IPS-NIHi7 (cell line): ENCODE measurements around the gene EFCAB6.

Source experiments
- DNase-seq: peaks from one replicate; pipeline ENCODE4 v3.0.0; 2012; ENCODE audit warnings: mixed read lengths; ENCODE audit errors: extremely low spot score

Gene EFCAB6

DNA sequence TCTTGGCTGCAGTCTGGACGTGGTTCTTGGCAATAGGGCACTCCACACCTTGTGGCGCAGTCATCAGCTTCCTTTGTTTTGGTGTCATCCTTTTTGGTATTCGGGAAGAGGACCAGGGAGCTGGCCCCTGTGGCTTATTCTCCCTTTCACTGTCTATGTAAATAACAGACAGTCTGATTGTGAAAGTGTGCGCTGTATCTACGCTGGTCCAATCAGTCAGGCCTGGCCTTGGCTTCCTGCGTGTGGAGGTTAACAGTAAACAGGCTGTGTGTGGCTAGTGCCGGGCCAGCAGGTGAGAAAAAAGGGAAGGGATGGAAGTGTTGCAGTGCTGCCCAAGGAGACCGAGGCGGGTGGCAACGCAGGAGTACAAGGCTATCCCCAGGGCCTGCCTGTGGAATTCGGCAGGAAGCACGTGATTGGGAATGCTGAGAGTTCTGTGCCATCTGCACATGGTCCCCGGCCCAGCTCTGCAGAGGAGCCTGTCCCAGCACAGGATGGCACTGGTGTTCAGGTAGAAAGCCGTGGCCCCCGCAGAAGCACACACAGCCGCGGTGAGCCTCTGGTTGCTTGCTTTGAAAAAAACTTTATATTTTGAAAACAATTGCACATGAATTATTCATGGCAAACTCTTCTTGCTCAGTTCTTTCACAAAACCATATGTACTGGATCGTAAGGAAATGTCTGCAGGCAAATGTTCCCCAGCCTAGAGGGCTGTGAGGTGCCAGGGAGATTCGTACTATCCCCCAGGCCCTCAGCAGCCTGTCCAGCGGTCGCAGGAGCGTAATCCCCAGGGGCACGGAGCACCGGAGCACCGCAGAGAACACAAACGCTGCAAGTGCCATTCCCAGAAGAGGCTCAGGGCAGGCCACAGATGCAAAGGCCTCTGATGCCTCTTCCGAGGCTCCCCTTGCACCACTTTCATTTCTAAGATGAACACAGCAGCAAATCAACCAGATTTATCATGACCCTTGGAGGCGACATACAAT is 174.5 kb downstream of the EFCAB6 start:
- no peak for DNase-seq

DNA sequence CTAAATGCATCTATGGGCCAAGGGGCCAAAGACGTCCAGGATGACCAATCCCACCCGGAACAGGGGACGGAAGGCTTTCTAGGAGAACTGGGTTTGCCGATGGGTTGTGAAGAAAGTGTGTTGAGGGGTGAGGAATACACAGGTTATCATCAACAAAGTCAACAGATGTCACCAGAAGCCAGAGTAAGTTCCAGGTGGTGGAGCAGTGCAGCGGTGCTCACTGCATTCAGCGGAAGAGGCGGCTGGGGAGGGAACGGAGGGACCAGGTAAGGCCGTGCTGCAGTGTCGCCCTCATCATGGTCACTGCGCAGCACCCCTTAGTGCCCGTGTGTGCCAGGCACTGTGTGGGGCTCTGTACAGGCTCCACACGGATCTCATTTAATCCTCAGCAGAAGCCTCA is 176.0 kb downstream of the EFCAB6 start:
- no peak for DNase-seq

DNA sequence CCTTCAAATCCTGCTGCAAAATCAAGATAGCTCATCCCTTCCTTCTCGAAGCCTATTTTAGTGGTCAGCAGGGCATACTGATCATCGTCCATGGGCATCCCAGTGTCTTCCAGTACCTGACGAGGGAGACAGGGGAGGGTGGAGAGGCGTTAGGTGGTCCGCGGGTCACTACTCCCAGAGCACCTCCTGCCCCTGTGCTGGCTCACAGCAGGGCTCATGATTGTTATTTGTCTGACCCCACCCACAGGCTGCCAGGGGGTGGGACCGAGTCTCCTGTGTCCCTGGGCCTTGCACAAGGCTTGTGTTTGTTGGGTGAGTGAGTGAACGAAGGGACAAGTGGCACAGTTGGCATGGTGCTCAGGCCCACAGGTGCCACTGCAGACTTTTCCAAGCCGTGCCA is 177.0 kb downstream of the EFCAB6 start:
- no peak for DNase-seq

DNA sequence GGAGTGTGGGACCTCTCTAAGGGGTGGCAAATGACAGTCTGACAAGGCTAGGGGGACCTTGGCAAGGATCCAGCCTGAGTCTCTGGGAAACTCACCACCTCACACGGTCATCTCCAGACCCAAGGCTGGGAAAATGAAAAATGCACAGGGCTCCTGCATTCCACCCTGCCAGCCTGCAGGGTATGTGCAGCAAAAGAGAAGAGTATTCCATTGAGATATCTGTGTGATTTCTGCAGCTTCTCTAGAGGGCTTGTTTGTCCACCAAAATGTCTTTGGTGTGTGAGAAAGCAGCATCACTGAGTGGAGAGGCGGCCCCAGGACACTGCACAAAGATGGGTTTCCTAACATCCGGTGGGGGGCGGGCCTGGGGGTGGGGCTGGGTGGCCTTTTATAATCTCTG is 177.8 kb downstream of the EFCAB6 start:
- DNase-seq: no peak

DNA sequence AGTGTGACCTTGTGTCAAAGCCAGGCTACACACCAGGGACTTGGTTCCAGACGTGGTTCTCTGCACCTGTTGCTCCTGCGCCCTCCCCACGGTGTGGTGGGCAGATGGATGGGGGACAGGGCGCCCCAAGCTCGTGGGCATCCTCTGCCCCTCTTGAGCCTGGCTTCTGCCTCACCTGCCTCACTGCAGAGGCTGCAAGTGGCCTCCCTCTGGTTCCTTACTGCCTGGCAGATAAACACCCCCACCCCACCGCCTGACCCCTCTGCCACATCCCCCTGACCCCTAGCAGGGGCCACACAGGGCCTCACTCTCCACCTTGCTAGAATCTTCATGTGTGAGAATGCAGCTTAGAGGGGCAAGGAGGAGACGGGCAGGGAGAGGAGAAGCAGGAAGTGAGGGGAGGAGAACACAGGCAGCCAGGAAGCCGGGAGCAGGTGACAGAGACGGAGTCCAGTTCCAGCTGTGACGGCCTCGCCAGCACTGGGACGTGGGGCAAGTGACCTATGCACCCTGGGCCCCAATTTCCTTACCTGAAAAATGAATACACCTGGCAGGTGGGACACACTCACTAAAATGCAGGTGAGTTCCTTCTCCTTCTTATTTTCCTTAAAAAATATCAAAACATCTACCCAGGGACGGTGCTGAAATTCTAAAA is 178.3 kb downstream of the EFCAB6 start:
- DNase-seq: no peak

DNA sequence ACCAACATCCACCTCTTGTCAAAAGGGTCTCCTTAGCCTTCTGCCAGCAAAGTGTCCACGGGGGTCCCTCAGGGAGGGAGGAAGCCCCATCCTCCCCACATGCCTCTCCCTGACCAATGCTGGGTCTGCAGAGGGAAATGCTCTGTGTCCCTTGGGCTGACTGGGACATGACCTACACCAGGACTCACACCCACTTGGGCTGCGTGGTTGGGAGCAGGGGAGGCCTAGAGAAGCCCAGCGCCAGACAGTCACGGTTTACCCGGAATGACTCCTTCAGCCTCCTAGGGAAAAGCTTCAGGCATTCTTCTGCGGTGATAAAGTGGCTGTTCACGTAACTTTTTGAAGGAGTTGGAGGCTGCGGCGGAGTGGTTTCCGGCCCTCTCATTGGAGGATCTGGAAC is 180.3 kb downstream of the EFCAB6 start:
- no peak for DNase-seq

DNA sequence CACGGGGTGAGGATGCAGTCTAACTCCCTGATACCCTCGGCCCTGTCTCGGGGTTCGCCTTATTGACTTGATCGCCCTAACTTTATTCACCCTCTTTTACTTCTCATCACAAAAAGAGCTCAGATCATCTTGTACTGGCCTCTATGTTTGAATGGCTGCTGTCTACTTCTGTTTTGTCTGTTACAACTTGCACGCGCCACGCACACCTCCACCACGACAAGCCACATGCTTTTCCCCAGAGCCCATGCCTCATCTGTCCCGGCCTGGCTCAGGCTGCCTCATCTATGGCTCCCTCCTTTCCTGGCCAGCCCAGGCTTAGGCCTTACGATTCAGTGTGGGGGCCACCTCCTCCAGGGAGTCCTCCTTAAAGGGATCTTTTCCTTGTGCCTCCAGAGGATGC is 180.9 kb downstream of the EFCAB6 start:
- no peak for DNase-seq

DNA sequence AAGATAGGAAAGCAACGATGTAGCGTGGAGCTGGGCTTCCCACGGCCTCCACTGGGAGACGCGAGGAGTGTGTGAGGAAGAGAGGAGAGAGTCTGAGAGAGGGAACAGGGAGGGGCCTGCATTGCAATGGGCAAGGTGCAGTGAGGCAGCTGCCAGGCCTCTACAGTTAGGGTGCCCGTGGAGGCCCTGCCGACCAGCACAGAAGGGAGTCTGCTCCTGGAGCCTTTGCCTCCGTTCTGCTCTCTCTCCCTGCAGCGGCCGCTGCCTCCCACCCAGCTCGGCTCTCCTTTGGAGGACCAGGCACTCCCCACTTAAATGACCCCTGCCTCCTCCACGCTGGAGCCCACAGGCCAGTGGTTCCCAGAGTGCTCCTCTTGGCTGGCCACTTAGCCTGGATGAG is 181.7 kb downstream of the EFCAB6 start:
- DNase-seq: no peak

DNA sequence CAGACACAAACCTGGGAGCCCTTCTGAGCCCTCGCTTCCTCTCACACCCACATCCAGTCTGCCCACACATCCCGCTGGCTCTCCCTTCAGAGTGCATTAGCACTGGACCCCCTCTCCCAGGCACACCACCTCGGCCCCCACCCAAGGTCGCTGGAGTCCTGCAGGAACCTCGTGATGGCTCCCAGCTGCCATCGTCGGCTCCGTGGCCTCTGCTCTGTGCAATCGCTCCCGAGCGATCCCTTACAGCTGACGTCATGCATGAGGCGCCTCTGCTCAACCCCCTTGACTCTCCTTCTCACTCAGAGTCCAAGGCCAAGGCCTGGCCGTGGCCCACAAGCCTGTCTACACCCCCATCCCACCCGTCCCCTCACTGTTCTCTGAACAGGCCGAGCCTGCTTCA is 183.9 kb downstream of the EFCAB6 start:
- no peak for DNase-seq

DNA sequence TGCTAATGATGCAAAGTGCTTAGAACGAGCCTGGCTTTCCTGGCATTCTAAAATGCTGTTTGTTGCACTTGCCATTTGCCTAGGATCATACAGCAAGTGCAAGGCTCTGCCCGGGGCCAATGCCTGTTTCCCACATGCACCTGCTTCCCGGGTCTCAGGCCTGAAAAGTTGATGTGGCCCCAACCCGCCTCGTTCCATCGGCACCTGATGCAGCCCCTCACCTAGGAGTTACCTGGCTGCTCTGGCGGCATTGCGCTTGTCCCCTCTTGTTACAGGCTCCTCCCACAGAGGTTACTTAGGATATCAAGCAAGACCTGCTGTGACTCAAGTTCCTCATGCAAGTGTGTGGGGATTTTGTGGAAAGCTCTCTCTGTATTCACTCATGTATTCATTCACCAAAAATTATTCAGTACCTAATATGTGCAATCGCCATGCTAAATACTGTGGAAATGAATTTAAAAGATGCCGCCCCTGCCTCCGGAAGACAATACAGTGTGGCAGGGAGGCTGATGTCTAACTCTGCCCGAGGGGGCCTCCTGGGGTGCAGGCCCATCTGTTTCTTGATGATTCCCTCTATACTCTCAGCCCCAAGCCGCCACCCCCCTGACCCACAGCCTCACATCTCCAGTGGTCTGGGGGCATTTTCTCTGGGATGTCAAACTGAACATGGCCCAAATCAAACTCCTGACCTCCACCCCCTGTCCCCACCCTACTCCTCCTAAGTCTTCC is 184.5 kb downstream of the EFCAB6 start:
- no peak for DNase-seq

DNA sequence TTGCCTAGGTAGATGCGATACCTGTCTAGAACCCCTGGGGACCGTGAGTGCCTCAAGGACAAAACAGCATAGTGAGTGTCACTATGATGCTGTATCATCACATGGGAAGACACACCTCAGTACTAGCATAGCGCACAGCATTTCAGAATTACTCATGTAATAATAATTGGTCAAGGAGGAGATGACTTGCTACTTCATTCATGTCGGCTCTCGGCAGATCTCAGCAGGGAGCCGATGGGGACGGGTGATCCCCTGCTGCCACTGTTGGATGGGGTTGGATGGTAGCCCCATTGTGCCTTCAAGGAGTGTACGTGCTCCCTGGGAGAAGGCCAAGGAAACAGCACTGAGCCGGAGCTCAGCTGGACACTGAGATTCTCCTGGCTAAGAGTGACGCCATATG is 186.9 kb downstream of the EFCAB6 start:
- no peak for DNase-seq

DNA sequence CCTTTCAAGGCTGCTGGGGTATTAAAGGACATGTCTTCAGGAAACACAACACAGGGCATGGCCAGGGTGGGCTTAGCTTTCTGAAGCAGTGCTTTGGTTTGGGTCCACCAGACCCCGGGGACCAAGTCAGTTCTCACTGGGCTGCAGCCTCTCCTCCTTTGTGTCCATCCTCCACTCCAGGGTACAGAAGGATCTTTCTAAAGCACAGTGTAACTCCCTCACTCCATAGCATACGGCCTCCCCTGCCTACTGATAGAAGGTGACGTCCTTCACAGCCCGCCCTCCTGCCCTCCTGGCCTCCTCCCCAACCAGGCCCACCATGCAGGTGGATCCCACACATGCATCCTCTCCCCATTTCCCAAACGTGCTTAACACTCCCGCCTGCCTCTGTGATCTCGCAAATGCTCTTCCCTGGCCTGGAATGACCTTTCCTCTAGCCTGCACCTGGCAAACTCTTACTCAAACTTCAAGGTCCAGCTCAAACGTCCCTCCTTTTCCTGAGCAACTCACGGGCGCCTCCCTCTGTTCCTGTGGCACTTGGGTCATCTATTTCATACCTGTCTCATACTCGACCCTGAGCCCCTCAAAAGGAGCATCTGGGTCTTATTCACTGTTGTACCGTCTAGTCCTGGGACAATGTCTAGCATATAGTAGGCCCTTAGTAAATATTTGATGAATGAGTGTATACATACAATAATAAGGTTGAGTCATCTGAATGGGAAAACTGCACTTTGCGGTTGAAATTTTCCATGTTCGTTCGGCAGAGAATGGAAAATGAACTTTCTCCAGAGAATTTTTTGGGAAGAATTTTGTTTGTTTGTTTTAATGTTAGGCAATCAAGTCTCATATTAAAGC is 187.7 kb downstream of the EFCAB6 start:
- DNase-seq: no peak

DNA sequence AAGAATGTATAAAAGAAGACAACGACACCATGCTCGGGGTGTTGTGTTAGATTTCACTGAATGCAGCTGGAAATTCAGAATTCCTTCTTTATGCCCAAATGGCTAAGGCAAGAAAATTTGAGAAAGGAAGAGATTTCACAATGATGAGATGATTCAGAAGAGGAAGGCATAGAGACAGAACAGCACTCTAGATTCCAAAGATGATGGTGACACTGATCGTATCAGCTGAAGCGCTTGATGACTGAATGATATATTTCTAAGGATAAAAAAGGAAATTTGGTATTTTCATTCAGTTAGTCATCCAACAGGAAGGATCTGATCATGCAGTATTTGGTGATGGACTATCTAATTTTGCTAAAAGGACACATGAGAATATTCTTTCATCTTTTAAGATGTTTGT is 189.2 kb downstream of the EFCAB6 start:
- DNase-seq: no peak

DNA sequence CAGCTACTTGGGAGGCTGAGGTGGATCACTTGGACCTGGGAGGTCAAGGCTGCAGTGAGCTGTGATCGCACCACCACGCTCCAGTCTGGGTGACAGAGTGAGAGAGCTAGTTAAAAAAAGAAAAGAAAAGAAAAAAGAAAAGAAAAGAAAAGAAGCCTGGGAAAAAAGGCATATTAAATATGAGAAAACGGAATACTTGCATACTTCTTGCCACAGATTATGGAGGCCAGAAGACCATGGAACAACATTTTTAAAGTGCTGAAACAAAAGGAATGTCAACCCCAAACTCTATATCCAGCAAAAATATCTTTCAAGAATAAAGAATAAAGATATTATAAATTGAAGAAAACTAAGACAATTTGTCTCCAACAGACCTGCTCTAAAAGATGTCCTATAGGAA is 191.9 kb downstream of the EFCAB6 start:
- DNase-seq: no peak

DNA sequence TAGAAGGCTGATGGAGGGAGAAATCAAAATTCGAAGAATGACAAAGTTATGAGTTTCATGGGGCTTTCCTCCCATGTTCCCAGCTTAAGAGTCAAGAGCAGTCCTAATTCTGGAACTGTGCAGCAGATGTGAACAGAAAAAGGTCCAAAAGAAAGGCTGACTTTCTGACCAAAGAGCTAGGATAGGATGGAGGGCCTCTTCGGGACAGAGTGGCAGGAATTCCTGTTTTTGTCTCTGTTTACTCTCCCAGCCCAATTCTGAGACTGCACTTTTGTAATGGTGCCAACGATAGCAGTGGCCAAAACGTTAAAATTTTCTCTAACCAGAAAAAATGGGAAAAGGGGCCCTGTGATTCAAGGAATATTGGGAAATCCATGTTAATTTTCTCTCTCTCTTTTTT is 193.6 kb downstream of the EFCAB6 start:
- DNase-seq: no peak

DNA sequence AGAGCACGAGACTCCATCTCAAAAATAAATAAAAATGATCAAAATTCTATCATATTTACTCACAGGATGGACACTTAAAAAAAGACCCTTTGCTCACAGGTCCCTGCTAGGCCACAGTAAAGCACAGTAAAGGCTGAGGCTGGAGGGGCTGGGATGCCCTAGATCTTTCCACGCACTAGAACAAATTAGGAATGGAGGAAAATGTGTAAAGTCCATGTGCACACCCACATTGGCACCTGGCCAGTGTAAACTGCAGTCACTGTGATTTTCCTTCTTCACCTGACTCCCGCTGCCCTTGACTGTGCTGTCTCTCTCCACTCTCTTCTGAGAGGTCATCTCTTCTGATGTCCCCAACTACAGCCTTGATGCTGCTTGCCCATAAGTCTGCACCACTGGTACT is 195.5 kb downstream of the EFCAB6 start:
- no peak for DNase-seq

DNA sequence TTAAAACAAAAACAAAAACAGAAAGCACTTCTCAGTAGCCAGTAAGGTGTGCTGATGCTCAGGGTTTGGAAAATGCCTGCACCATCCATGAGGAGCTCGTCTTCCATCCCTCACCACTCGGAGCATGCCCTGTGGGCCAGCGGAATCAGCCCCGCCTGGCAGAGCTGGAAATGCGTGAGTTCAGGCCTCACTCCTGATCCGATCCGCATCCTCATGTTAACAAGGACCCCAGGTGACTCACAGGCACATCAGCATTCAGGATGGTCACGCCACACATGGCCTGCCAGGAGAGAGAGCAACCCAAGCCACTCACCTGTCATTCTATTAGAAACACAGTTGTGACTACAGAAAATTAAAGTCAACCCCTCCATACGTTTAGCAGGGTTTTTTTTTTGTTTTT is 211.8 kb downstream of the EFCAB6 start:
- DNase-seq: peak; percentile 39

DNA sequence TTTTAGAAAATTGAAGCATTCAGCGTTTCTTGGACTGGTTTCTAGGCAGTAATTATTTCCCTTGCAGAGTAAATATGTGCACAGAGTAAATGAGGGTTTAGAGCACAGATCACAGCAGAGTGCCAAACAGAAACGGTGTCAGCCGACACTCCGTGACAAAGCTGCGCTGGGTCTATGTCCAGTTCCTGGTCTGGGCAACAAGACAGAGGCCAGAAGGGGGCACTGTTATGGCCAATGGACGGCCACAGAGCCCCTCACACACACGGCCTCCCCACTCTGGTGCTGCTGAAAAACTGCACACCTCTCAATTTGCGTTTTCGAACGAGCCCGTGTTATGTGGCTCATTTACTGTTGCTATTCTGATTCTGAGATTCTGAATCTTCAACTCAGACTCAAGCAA is 219.6 kb downstream of the EFCAB6 start:
- peak; percentile 67 for DNase-seq

DNA sequence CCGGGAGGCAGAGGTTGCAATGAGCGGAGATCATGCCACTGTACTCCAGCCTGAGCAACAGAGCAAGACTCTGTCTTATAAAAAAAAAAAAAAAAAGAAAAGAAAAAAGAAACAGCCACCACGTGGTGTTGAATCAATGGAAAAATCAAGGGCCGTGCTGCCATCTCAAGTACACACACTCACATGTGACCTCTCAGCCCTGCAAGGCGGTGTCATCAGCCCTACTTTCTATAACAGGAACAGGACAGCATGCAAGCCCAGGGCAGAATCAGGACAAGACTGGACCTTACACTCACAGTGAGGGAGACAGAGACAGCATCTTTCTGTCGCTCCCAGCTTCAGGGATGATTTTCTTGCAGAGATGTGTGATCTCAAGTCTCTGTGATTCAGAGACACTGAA is 220.7 kb downstream of the EFCAB6 start:
- no peak for DNase-seq

DNA sequence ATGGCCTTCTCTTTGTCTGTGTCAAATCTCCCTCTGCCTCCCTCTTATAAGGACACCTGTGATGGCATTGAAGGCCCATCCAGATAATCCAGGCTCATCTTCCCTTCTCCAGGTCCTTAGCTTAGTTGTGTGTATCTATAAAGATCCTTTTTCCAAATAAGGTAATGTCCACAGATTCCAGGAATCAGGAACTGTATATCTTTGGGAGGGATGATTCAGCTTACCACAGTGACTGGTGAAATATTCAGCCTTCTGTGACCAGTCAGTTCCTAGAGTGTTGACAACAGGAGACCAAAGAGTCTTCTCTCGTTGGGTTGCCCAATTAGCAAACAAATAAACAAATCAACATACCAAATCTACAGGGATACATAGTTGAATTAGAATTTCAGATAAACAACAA is 224.5 kb downstream of the EFCAB6 start:
- DNase-seq: no peak

DNA sequence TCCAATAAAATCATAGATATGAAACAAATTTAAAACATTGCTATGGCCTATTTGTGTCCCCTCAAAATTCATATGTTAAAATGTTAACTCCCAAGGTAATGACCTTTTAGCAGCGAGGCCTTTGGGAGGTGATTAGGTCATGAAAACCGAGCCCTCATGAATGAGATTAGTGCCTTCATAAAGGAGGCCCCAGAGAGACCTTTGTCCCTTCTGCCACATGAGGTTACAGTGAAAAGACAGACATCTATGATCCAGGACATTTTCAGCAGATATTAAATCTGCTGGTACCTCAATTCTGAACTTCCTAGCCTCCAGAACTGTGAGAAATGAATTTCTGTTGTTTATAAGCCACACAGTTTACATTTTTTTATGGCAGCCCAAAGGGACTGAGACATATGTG is 228.6 kb downstream of the EFCAB6 start:
- no peak for DNase-seq

DNA sequence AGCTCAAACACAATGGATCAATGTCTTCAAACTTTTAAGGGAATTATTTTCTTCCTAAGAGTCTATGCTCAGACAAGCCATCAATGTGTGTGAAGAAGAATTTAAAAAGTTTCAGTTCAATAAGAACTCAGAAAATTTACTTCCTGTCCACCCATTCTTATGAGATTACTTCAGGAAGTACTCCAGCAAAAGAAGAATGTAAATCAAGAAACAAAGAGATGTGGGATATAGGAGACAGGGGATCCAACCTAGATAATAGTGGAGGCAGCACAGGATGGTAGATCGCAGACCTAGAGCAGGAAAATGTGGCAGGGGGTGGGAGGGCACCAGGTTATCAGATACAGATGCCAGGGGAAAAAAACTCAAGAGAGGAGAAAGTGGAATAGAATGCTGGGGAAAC is 229.7 kb downstream of the EFCAB6 start:
- DNase-seq: no peak
